DOHH2 (cell line): ENCODE data around the gene RPP38.

ENCODE experiments used
- EZH2phosphoT487 ChIP-seq: fragments of 200-600 bp; sonication (generic); IDR thresholded peaks from 2 replicates; pipeline ENCODE4 v1.6.1; 2017; ENCODE audit warnings: borderline replicate concordance, mild to moderate bottlenecking, antibody characterized with exemption, low read length, moderate library complexity, mixed read lengths
- TF ChIP-seq, protein P1 (sequence below): fragments of 200-600 bp; sonication (generic); IDR thresholded peaks from one replicate; pipeline ENCODE4 v1.5.1; 2014; ENCODE audit warnings: antibody characterized with exemption, mild to moderate bottlenecking, low read depth, low read length; ENCODE audit not compliant: poor library complexity, severe bottlenecking

DNA sequence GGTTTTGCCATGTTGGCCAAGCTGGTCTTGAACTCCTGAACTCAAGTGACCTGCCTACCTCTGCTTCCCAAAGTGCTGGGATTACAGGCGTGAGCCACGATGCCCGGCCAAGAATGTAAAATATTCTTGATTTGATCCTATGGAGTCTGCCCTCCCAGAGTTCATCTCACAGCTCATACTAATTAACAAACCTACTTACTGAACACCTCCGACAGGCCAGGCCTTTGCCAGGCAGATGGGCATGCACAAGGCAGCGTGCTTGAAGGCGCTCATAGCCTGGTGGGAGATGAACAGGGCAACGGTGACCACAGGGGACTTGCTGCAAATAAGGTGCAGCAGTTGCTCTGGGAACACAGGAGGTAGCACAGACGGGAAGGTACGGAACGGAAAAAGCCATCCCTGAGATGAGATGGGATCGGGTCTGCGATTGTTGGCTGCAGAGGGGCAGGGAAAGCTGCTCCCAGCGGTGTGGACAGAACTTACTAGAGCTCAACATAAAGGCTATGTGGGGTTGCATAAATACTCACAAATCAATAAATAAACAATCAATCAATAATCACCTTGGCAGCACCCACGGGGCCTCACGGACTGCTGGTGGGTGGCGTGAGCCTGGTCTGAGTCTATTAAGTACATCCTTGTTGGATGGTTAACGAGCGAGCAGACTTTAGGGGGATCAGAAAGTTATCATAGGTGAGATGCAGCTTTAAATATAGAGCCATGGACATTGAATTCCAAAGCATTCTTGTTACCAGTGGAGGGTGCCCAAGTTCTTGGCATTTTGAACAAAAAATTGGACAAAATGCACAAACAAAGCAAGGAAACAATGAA lies 13.3 kb upstream of the RPP38 start:
- TF ChIP-seq, protein P1, sequence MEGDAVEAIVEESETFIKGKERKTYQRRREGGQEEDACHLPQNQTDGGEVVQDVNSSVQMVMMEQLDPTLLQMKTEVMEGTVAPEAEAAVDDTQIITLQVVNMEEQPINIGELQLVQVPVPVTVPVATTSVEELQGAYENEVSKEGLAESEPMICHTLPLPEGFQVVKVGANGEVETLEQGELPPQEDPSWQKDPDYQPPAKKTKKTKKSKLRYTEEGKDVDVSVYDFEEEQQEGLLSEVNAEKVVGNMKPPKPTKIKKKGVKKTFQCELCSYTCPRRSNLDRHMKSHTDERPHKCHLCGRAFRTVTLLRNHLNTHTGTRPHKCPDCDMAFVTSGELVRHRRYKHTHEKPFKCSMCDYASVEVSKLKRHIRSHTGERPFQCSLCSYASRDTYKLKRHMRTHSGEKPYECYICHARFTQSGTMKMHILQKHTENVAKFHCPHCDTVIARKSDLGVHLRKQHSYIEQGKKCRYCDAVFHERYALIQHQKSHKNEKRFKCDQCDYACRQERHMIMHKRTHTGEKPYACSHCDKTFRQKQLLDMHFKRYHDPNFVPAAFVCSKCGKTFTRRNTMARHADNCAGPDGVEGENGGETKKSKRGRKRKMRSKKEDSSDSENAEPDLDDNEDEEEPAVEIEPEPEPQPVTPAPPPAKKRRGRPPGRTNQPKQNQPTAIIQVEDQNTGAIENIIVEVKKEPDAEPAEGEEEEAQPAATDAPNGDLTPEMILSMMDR, result no peak
- TF ChIP-seq EZH2phosphoT487, result no peak
